ENCODE data around the gene SLC5A9. TPM values are rescaled to one million over a fixed set of nuclear protein-coding genes. Genes with fewer than 3 reads are reported as not detected.

SLC5A9 gene
- polyA plus RNA-seq (2011; rRNA removed) (not detected in 2 replicates), polyA minus RNA-seq (2011; rRNA and poly(A)+ RNA removed) (not detected in 2 replicates)

DNA sequence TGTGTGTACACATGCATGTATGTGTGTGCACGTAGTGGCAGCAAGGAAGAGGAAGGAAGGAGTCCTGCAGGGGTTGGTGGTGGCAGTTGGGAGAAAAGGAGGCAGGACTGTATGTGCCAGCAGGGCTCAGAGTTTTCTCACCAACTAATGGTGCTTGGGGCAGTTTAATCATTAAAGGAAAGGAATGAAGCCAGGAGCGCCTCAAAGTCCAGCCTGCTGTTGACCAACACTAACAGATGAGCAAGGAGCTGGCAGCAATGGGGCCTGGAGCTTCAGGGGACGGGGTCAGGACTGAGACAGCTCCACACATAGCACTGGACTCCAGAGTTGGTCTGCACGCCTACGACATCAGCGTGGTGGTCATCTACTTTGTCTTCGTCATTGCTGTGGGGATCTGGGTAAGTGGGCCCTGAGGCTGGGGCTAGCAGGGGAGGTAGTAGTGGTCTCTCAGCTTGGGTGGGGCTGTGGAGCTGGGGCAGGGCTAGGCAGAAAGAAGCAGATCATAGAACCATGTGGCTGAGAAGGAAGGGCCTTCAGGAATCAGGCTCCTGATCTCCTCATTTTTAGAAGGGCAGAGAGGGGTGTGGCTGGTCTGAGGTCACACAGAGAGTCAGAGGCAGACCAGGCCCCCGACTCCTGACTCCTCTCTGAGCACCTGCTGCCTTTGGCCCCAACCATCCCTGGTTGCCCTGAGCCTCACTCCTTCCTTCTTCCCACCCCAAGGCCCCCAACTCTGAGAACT, at the start of gene SLC5A9:
TSS of gene SLC5A9 (plus strand) at position 216 of the 742 bp plus-strand sequence. CDS start at position 237, 21 bp downstream.
- Histone ChIP-seq H3K36me3 (ENCODE audit: control insufficient read depth, insufficient read depth, low read length) (no peaks in the 10 kb centered on the region), H3K27me3 (ENCODE audit: control insufficient read depth, insufficient read depth, low read length) (no peaks in the 10 kb centered on the region), H3K4me3 (ENCODE audit: low read depth, low read length) (no peak within 1 kb of the TSS)
- POLR2A ChIA-PET = no interaction called here
- TF ChIP-seq, protein P1, sequence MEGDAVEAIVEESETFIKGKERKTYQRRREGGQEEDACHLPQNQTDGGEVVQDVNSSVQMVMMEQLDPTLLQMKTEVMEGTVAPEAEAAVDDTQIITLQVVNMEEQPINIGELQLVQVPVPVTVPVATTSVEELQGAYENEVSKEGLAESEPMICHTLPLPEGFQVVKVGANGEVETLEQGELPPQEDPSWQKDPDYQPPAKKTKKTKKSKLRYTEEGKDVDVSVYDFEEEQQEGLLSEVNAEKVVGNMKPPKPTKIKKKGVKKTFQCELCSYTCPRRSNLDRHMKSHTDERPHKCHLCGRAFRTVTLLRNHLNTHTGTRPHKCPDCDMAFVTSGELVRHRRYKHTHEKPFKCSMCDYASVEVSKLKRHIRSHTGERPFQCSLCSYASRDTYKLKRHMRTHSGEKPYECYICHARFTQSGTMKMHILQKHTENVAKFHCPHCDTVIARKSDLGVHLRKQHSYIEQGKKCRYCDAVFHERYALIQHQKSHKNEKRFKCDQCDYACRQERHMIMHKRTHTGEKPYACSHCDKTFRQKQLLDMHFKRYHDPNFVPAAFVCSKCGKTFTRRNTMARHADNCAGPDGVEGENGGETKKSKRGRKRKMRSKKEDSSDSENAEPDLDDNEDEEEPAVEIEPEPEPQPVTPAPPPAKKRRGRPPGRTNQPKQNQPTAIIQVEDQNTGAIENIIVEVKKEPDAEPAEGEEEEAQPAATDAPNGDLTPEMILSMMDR (IDR thresholded peaks at IDR 0.05; ENCODE audit: insufficient read depth, low read depth, low read length) = no peak
- CTCF ChIA-PET = interaction anchor here (1.4 kb wide), 1 partner anchor 15 kb away, joined by 3 read pairs; no protein-coding TSS in a partner anchor
- DNase-seq (ENCODE audit: low read depth) = no peak

DNA sequence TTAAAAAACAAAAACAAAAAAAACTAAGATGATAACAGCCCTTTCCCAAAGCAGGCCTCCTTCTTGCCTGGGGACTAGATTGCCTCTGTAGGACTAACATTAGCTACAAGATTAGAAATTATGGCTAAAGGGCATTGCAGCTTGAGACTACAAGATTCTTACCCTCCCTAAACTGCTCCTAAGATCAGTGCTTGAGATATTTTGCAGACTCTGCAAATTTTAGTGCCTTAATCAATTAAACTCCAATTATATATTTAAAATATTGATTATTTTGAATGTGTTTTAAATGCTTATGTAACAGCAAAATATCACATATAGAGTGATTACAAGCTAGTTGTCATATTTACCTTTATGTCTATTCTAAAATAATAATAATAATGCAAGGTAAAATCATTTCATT, 47.4 kb upstream of the SLC5A9 start:
- CTCF ChIA-PET = no interaction called here
- TF ChIP-seq, protein P1 (IDR thresholded peaks at IDR 0.05; ENCODE audit: insufficient read depth, low read depth, low read length) = no peak
- Histone ChIP-seq H3K36me3 (ENCODE audit: control insufficient read depth, insufficient read depth, low read length) (no peaks in the 10 kb centered on the region), H3K27me3 (ENCODE audit: control insufficient read depth, insufficient read depth, low read length) (no peaks in the 10 kb centered on the region), H3K4me3 (ENCODE audit: low read depth, low read length) (no peak overlapping the region)
- POLR2A ChIA-PET = no interaction called here
- DNase-seq (ENCODE audit: low read depth) = no peak

DNA sequence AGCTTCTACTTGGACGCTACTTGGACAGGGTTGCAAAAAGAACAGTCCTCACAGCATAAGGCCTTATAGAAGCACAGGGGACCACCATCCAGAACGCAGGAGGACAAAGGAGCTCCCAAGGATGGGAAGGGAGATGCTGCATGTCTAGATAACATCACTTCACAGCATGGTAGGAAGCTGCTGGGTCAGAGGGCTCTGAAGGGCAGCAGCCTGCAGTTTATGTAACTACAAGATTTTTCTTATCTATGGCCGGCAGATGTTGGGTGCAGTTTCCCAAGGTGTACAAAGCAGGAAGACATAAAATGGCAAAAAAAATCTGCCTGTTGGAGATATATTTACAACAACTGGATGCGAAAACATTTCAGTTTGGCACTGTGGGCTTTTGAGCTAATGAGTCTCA, 45.3 kb upstream of the SLC5A9 start:
- CTCF ChIA-PET = interaction anchor here (1.8 kb wide), 1 partner anchor 25 kb away, joined by 5 read pairs; no protein-coding TSS in a partner anchor
- TF ChIP-seq, protein P1 (IDR thresholded peaks at IDR 0.05; ENCODE audit: insufficient read depth, low read depth, low read length) = no peak

DNA sequence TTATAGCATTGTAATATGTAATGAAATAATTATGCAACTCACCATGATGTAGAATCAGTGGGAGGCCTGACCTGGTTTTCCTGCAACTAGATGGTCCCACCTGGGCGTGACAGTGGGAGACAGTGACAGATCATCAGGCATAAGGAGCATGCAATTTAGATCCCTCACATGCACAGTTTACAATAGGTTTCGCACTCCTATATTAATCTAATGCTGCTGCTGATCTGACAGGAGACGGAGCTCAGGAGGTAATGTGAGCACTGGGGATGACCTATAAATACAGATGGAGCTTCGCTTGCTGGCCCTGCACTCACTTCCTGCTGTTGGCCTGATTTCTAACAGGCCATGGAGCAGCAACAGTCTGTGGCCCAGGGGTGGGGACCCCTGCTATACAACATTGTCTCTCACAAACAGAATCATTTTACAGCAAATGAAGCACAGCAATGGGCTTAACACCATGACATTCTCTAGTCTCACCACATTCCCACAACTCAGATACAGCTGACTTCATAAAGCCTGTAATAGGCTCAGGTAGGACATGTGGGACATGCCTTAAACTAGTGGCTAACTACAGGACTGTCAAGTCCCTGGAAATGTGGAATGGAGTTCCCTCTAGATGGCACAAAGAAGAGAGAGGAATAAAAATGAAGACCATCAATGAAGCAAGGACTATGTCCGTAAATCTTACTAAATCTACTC, 40.7 kb upstream of the SLC5A9 start:
- Histone ChIP-seq H3K36me3 (ENCODE audit: control insufficient read depth, insufficient read depth, low read length) (no peaks in the 10 kb centered on the region), H3K4me3 (ENCODE audit: low read depth, low read length) (no peak overlapping the region), H3K27me3 (ENCODE audit: control insufficient read depth, insufficient read depth, low read length) (no peaks in the 10 kb centered on the region)
- ChIA-PET POLR2A (no interaction called here), CTCF (no interaction called here)
- TF ChIP-seq, protein P1 (IDR thresholded peaks at IDR 0.05; ENCODE audit: insufficient read depth, low read depth, low read length) = no peak
- no peak for DNase-seq (ENCODE audit: low read depth)

More for the DNA sequence above, 45.3 kb upstream of the SLC5A9 start:
- no peaks in the 10 kb centered on the region for H3K27me3 ChIP-seq (ENCODE audit: control insufficient read depth, insufficient read depth, low read length)
- H3K4me3 ChIP-seq (ENCODE audit: low read depth, low read length) = no peak overlapping the region
- POLR2A ChIA-PET = no interaction called here
- DNase-seq (ENCODE audit: low read depth) = no peak
- H3K36me3 ChIP-seq (ENCODE audit: control insufficient read depth, insufficient read depth, low read length) = no peaks in the 10 kb centered on the region

DNA sequence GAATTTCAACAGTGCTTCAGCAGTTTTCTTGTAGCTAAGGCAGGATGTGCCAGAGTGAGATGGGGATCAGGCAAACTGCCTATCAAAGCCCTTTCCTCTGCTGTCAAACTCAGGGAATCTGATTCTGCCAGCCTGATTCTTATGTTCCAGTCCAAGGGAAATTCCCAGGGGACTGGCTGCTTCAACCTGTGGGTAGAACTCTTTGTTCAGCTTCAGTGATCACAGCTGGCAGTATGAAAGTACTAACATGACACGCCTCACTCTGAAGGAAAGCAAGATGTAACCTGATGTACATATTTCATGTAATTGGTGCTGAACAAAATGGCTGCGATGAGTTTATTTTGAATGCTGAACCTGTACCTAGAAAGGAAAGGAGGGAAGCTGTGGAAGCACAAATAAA, 40.1 kb upstream of the SLC5A9 start:
- ChIA-PET CTCF (no interaction called here), POLR2A (no interaction called here)
- no peaks in the 10 kb centered on the region for H3K36me3 ChIP-seq (ENCODE audit: control insufficient read depth, insufficient read depth, low read length)
- no peak for DNase-seq (ENCODE audit: low read depth)
- TF ChIP-seq, protein P1 (IDR thresholded peaks at IDR 0.05; ENCODE audit: insufficient read depth, low read depth, low read length) = no peak
- no peaks in the 10 kb centered on the region for H3K27me3 ChIP-seq (ENCODE audit: control insufficient read depth, insufficient read depth, low read length)
- H3K4me3 ChIP-seq (ENCODE audit: low read depth, low read length) = no peak overlapping the region
